H1 (cell line): Measurements from ENCODE around the gene PKP3. TPM values are rescaled to one million over a fixed set of nuclear protein-coding genes. Genes with fewer than 3 reads are reported as not detected.

Experiments
- CTCF ChIA-PET: fragments of 300-600 bp; sonication (Branson Sonifier 250); formaldehyde crosslinking; loops from one replicate; lab custom pipeline; 2021; ENCODE audit not compliant: partially characterized antibody; lab: Charles Lee
- POLR2A ChIA-PET: fragments of 300-600 bp; sonication (Branson Sonifier 250); formaldehyde crosslinking; loops from one replicate; lab custom pipeline; 2021; ENCODE audit warnings: inconsistent platforms; ENCODE audit not compliant: partially characterized antibody; lab: Charles Lee
- DNase-seq, 2 experiments: peaks; one replicate each; pipeline versions ENCODE4 v3.0.0 to v3.0.0-alpha.2; 2010 to 2022; ENCODE audit warnings: low spot score in 2 of 2, low read depth in 1 of 2, mixed read lengths in 1 of 2
- FAIRE-seq: peaks from 2 replicates; lab custom pipeline; 2011; peaks lifted over from hg19 to GRCh38; lab: Jason Lieb, UNC
- H2AFZ ChIP-seq: 2 replicates; pipeline ENCODE4 v1.8.1; 2012; ENCODE audit warnings: low read length, inconsistent platforms
- H2AK5ac ChIP-seq: 2 replicates; pipeline ENCODE4 v1.6.1; 2013; ENCODE audit warnings: low read depth, low read length
- H2BK120ac ChIP-seq: replicated peaks from 2 replicates; pipeline ENCODE3; 2013; ENCODE audit warnings: low read depth, low read length, inconsistent platforms
- H2BK12ac ChIP-seq: 2 replicates; pipeline ENCODE4 v1.6.1; 2013; ENCODE audit warnings: low read depth, low read length
- H2BK15ac ChIP-seq: 2 replicates; pipeline ENCODE4 v1.6.1; 2013; ENCODE audit warnings: low read length
- H2BK20ac ChIP-seq: 2 replicates; pipeline ENCODE4 v1.6.1; 2013; ENCODE audit warnings: low read length
- H2BK5ac ChIP-seq: 2 replicates; pipeline ENCODE4 v1.6.1; 2013; ENCODE audit warnings: low read depth, low read length
- H3K14ac ChIP-seq: 2 replicates; pipeline ENCODE4 v1.6.1; 2013; ENCODE audit warnings: inconsistent platforms; ENCODE audit not compliant: insufficient read length
- H3K18ac ChIP-seq: 2 replicates; pipeline ENCODE4 v1.6.1; 2013; ENCODE audit warnings: low read length; ENCODE audit errors: extremely low read depth
- H3K23ac ChIP-seq: 2 replicates; pipeline ENCODE4 v1.6.1; 2013; ENCODE audit warnings: inconsistent platforms; ENCODE audit not compliant: insufficient read length
- H3K23me2 ChIP-seq: 2 replicates; pipeline ENCODE4 v1.6.1; 2013; ENCODE audit warnings: low read depth, low read length
- H3K27ac ChIP-seq: 2 replicates; pipeline ENCODE4 v1.6.1; 2011; ENCODE audit warnings: low read depth, low read length, inconsistent platforms
- H3K27me3 ChIP-seq, 4 experiments: replicated peaks in 1 of 4; 1 replicate in 1 of 4; 2 replicates in 3 of 4; pipeline versions ENCODE4 v1.6.1 to v1.8.1; 2011 to 2013; ENCODE audit warnings: low read length in 3 of 4, mild to moderate bottlenecking in 3 of 4, inconsistent platforms in 2 of 4, mixed read lengths in 2 of 4, moderate library complexity in 1 of 4; ENCODE audit not compliant: control insufficient read depth in 3 of 4, insufficient read depth in 3 of 4; ENCODE audit errors: extremely low read depth in 1 of 4
- H3K36me3 ChIP-seq, 4 experiments: 2 replicates each; pipeline versions ENCODE4 v1.6.1 to v1.8.1; 2011 to 2013; ENCODE audit warnings: mild to moderate bottlenecking in 4 of 4, low read length in 3 of 4, moderate library complexity in 2 of 4, control low read depth in 1 of 4, inconsistent platforms in 1 of 4; ENCODE audit not compliant: insufficient read depth in 4 of 4, control insufficient read depth in 2 of 4
- H3K4ac ChIP-seq: replicated peaks from 2 replicates; pipeline ENCODE3; 2013; ENCODE audit warnings: low read length, low read depth, mixed read lengths, inconsistent platforms; ENCODE audit not compliant: insufficient read length
- H3K4me1 ChIP-seq, 4 experiments: replicated peaks in 1 of 4; 1 replicate in 1 of 4; 2 replicates in 3 of 4; pipeline versions ENCODE4 v1.6.1 to v1.8.1; 2011 to 2013; ENCODE audit warnings: low read length in 3 of 4, inconsistent platforms in 2 of 4, mixed read lengths in 1 of 4; ENCODE audit not compliant: insufficient read depth in 4 of 4, control insufficient read depth in 3 of 4
- H3K4me2 ChIP-seq, 2 experiments: 2 replicates each; pipeline versions ENCODE4 v1.6.1 to v1.8.1; 2011 to 2013; ENCODE audit warnings: low read depth in 2 of 2, low read length in 2 of 2, control low read depth in 1 of 2, inconsistent platforms in 1 of 2, mild to moderate bottlenecking in 1 of 2; ENCODE audit not compliant: insufficient read depth in 1 of 2
- H3K4me3 ChIP-seq, 4 experiments: fragments of 200-600, 300-600 bp in 1 of 4; sonication (generic), shearing (Covaris generic), sonication (Bioruptor Twin) in 1 of 4; 2 replicates each; pipeline versions ENCODE4 v1.5.1 to v1.8.1; 2011 to 2016; ENCODE audit warnings: low read length in 4 of 4, low read depth in 3 of 4, control low read depth in 2 of 4, inconsistent platforms in 2 of 4, mild to moderate bottlenecking in 2 of 4, mixed read lengths in 1 of 4, moderate library complexity in 1 of 4; ENCODE audit not compliant: insufficient read depth in 2 of 4; ENCODE audit errors: extremely low read depth in 1 of 4
- H3K56ac ChIP-seq: replicated peaks from 2 replicates; pipeline ENCODE3; 2013; ENCODE audit warnings: low read depth, mild to moderate bottlenecking, mixed read lengths, low read length, inconsistent platforms; ENCODE audit not compliant: insufficient read length
- H3K79me1 ChIP-seq: 2 replicates; pipeline ENCODE4 v1.6.1; 2013; ENCODE audit warnings: low read depth, low read length, control low read depth
- H3K79me2 ChIP-seq, 2 experiments: 2 replicates each; pipeline versions ENCODE4 v1.6.1 to v1.8.1; 2012 to 2013; ENCODE audit warnings: low read length in 2 of 2, mild to moderate bottlenecking in 2 of 2, inconsistent platforms in 1 of 2; ENCODE audit not compliant: insufficient read depth in 2 of 2, control insufficient read depth in 1 of 2
- H3K9ac ChIP-seq, 4 experiments: replicated peaks in 1 of 4; 1 replicate in 1 of 4; 2 replicates in 3 of 4; pipeline versions ENCODE4 v1.6.1 to v1.8.1; 2011 to 2013; ENCODE audit warnings: low read depth in 3 of 4, low read length in 3 of 4, control low read depth in 2 of 4, mild to moderate bottlenecking in 2 of 4, moderate library complexity in 2 of 4, inconsistent platforms in 1 of 4; ENCODE audit errors: extremely low read depth in 1 of 4
- H3K9me3 ChIP-seq, 2 experiments: 2 replicates each; pipeline versions ENCODE4 v1.6.1 to v1.8.1; 2012 to 2013; ENCODE audit warnings: mild to moderate bottlenecking in 2 of 2, moderate library complexity in 2 of 2, control low read depth in 1 of 2, inconsistent platforms in 1 of 2, low read depth in 1 of 2, low read length in 1 of 2, mixed read lengths in 1 of 2; ENCODE audit not compliant: insufficient read depth in 2 of 2
- H4K20me1 ChIP-seq, 2 experiments: replicated peaks in 1 of 2; 2 replicates each; pipeline versions ENCODE3 to v1.8.1; 2011 to 2013; ENCODE audit warnings: inconsistent platforms in 2 of 2, low read length in 2 of 2, mild to moderate bottlenecking in 1 of 2; ENCODE audit not compliant: insufficient read depth in 2 of 2, control insufficient read depth in 1 of 2
- H4K5ac ChIP-seq: 2 replicates; pipeline ENCODE4 v1.6.1; 2013; ENCODE audit warnings: low read length, low read depth, mixed read lengths, inconsistent platforms; ENCODE audit not compliant: insufficient read length
- H4K8ac ChIP-seq: 2 replicates; pipeline ENCODE4 v1.8.0; 2013; ENCODE audit warnings: mild to moderate bottlenecking, moderate library complexity, low read length, inconsistent platforms; ENCODE audit not compliant: insufficient read depth; ENCODE audit errors: extremely low read depth
- H4K91ac ChIP-seq: replicated peaks from 2 replicates; pipeline ENCODE3; 2013; ENCODE audit warnings: low read length, mixed read lengths, inconsistent platforms; ENCODE audit not compliant: insufficient read length
- BRCA1 ChIP-seq: IDR thresholded peaks from 2 replicates; pipeline ENCODE4 v1.6.1; 2012; ENCODE audit warnings: low read depth, low read length, improper control_type of control experiment
- CTBP2 ChIP-seq: IDR thresholded peaks from 2 replicates; pipeline ENCODE4 v1.7.0; 2011; ENCODE audit warnings: borderline replicate concordance, mild to moderate bottlenecking, moderate library complexity, mixed read lengths, low read length; ENCODE audit not compliant: insufficient read depth, insufficient read length
- RBBP5 ChIP-seq: IDR thresholded peaks from 2 replicates; pipeline ENCODE4 v1.7.1; 2012; ENCODE audit warnings: low read depth, mild to moderate bottlenecking, inconsistent platforms, low read length, moderate library complexity, borderline replicate concordance
- RFX5 ChIP-seq: IDR thresholded peaks from 2 replicates; pipeline ENCODE4 v1.6.1; 2011; ENCODE audit warnings: low read depth, low read length, improper control_type of control experiment, borderline replicate concordance
- SP1 ChIP-seq: IDR thresholded peaks from 2 replicates; pipeline ENCODE4 v1.6.1; 2011; ENCODE audit warnings: low read depth, low read length
- SP2 ChIP-seq: IDR thresholded peaks from 2 replicates; pipeline ENCODE4 v1.6.1; 2012; ENCODE audit warnings: mild to moderate bottlenecking, low read length, inconsistent platforms
- SP4 ChIP-seq: IDR thresholded peaks from 2 replicates; pipeline ENCODE4 v1.6.1; 2012; ENCODE audit warnings: low read length, inconsistent platforms
- SRF ChIP-seq: IDR thresholded peaks from 2 replicates; pipeline ENCODE4 v1.6.1; 2011; ENCODE audit warnings: mild to moderate bottlenecking, low read depth, low read length, moderate library complexity
- TEAD4 ChIP-seq: IDR thresholded peaks from 2 replicates; pipeline ENCODE4 v1.6.1; 2012; ENCODE audit warnings: low read depth, low read length, inconsistent platforms, mixed read lengths
- WGBS, 2 experiments: shearing (Covaris generic) in 1 of 2; methylation state at CpG; one replicate each; pipeline versions ENCODE4 v1.1.6 to v1.1.7; 2013 to 2015; ENCODE audit warnings: low lambda C conversion rate in 2 of 2, mixed read lengths in 2 of 2, inconsistent platforms in 1 of 2, low coverage in 1 of 2, missing lambda C conversion rate in 1 of 2; ENCODE audit not compliant: insufficient replicate concordance in 2 of 2, insufficient coverage in 1 of 2, insufficient read length in 1 of 2; ENCODE audit errors: extremely low coverage in 1 of 2, missing lambda C conversion rate in 1 of 2; 5-methylcytosine and 5-hydroxymethylcytosine counted together
- polyA plus RNA-seq, 7 experiments: library from polyadenylated mRNA; depleted of rRNA in 3 of 7; stranded (reverse) in 5 of 7; unstranded in 2 of 7; fragments of >200 nt in 5 of 7; fragments of 200-250 nt in 2 of 7; gene quantifications; 1 replicate in 5 of 7; 2 replicates in 1 of 7; 4 replicates in 1 of 7; pipeline versions ENCODE4 v1.2.1 to v1.2.3, GENCODE V29; 2011 to 2013; ENCODE audit warnings: missing spikeins in 2 of 7, mixed read lengths in 2 of 7
- total RNA-seq: library from RNA; stranded (reverse); fragmentation: NEBNext Ultra II Directional; extraction: Animal tissue kit (Norgen Biotek cat#: 25700); gene quantifications from 2 replicates; pipeline ENCODE4 v1.2.1, GENCODE V29; 2021

PKP3 gene
- total and polyA plus RNA-seq, 2 of the 8 experiments (the other 6 are each of a cell fraction or from before 2014, with no cell fraction given), result 16.7 to 28.7 TPM

GRCh38 chr11:452916-453527 lies 59.0 kb downstream of the PKP3 start:
- peaks cover 15 to 23% of the 10 kb centered on the region in 2 experiments for H4K20me1 ChIP-seq
- peaks cover 19 to 68% of the 10 kb centered on the region in 2 experiments for H3K79me2 ChIP-seq

More at GRCh38 chr11:452916-453527, 59.0 kb downstream of the PKP3 start:
- Histone ChIP-seq H3K9ac (no peak overlapping the region), H2AFZ (no peak overlapping the region), H2BK12ac (no peak overlapping the region)
- TF ChIP-seq SRF (no peak), BRCA1 (no peak), RFX5 (no peak), SP2 (no peak), TEAD4 (no peak), RBBP5 (no peak), CTBP2 (no peak), SP1 (no peak), SP4 (no peak)
- TF ChIP-seq, all 59 proteins: peak for 0
- Histone ChIP-seq H3K36me3 (peaks cover 2 to 11% (median 3%) of the 10 kb centered on the region in 4 experiments; a peak in 3 of 8 replicates), H4K91ac (no peak overlapping the region), H3K23ac (no peak overlapping the region), H3K27me3 (no peaks in the 10 kb centered on the region), H2BK120ac (no peak overlapping the region), H3K9me3 (no peaks in the 10 kb centered on the region), H2BK5ac (no peak overlapping the region), H4K5ac (no peak overlapping the region), H2BK20ac (no peak overlapping the region), H3K56ac (no peak overlapping the region), H3K79me1 (peaks cover 18% of the 10 kb centered on the region; the same call in 1 of the 2 replicates), H3K14ac (no peak overlapping the region), H4K8ac (no peak overlapping the region), H2BK15ac (no peak overlapping the region), H3K4me2 (no peak overlapping the region), H3K23me2 (peaks cover 2% of the 10 kb centered on the region; the same call in 1 of the 2 replicates), H3K27ac (no peak overlapping the region), H3K4me3 (no peak overlapping the region), H3K18ac (no peak overlapping the region), H3K4ac (no peak overlapping the region), H3K4me1 (peaks cover 3 to 24% (median 11%) of the 10 kb centered on the region in 4 experiments), H2AK5ac (no peak overlapping the region)
- WGBS, 2 experiments, result 96% methylated on average over 19 of the region's 19 CpGs; no CpG with 5 or more reads in 1 of the 2 experiments
- CTCF ChIA-PET, result interaction anchor here (0.7 to 1.3 kb wide), 4 partner anchors 48 to 89 kb away, joined by 3 to 5 read pairs (median 3); no protein-coding TSS in a partner anchor
- FAIRE-seq, result no peak
- no peak for DNase-seq
- POLR2A ChIA-PET, result interaction anchor here (0.5 to 4.0 kb wide), 6 partner anchors 9 to 40 kb away, joined by 3 to 19 read pairs (median 4); no protein-coding TSS in a partner anchor
